ENCODE measurements around the gene RFC4. TPM values are rescaled to one million over a fixed set of nuclear protein-coding genes. Genes with fewer than 3 reads are reported as not detected.

RFC4 gene
- total and polyA plus RNA-seq, 2 of the 8 experiments (the other 6 are each of a cell fraction or from before 2014, with no cell fraction given) = 21.8 to 86.9 TPM

DNA sequence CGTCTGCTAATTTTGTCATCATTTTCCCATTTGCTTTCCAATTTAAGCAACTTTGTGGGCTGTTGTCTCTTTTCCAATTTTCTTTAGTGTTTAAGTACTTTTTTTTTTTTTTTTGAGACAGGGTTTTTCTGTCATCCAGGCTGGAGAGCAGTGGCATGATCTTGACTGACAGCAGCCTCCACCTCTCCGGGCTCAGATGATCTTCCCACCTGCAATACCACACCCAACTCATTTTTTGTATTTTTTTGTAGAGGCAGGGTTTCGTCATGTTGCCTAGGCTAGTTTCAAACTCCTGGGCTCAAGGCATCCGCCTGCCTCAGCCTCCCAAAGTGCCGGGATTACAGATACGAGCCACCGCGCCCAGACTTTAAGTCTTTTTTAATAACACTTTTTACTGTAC lies 49.1 kb downstream of the RFC4 start:
- no peak overlapping the region for H3K9ac ChIP-seq (replicated peaks in 1 of 4; ENCODE audit: extremely low read depth in 1 of 4, low read depth in 3 of 4, low read length in 3 of 4)
- CTCF ChIA-PET (ENCODE audit: partially characterized antibody) = interaction anchor here (0.7 to 1.3 kb wide), 3 partner anchors 105 to 142 kb away, joined by 3 to 4 read pairs (median 4); no protein-coding TSS in a partner anchor
- no peaks in the 10 kb centered on the region for H3K36me3 ChIP-seq (ENCODE audit: control insufficient read depth in 2 of 4, insufficient read depth in 4 of 4, low read length in 3 of 4)
- no peak overlapping the region for H3K27ac ChIP-seq (ENCODE audit: low read depth, low read length)
- no peaks in the 10 kb centered on the region for H3K27me3 ChIP-seq (replicated peaks in 1 of 4; ENCODE audit: control insufficient read depth in 3 of 4, extremely low read depth in 1 of 4, insufficient read depth in 3 of 4, low read length in 3 of 4)
- H3K23ac ChIP-seq (ENCODE audit: insufficient read length) = no peak overlapping the region
- 0 out of 2 replicates have a peak overlapping the region, but pooled peaks have one; percentile 34 for H2AFZ ChIP-seq (ENCODE audit: low read length)
- POLR2A ChIA-PET (ENCODE audit: partially characterized antibody) = interaction anchor here (0.9 kb wide), 1 partner anchor 26 kb away, joined by 6 read pairs; the partner anchor contains the start of gene EIF4A2
- H3K4me2 ChIP-seq (ENCODE audit: insufficient read depth in 1 of 2, low read depth in 2 of 2, low read length in 2 of 2) = no peak overlapping the region
- H4K91ac ChIP-seq (replicated peaks; ENCODE audit: insufficient read length, low read length) = no peak overlapping the region
- H2BK12ac ChIP-seq (ENCODE audit: low read depth, low read length) = no peak overlapping the region
- no peak overlapping the region for H3K14ac ChIP-seq (ENCODE audit: insufficient read length)
- H2AK5ac ChIP-seq (ENCODE audit: low read depth, low read length) = no peak overlapping the region
- FAIRE-seq (no peak), DNase-seq (ENCODE audit: low read depth in 1 of 2, low spot score in 2 of 2) (no peak)
- H2BK120ac ChIP-seq (replicated peaks; ENCODE audit: low read depth, low read length) = no peak overlapping the region
- H4K20me1 ChIP-seq (replicated peaks in 1 of 2; ENCODE audit: control insufficient read depth in 1 of 2, insufficient read depth in 2 of 2, low read length in 2 of 2) = no peaks in the 10 kb centered on the region
- no peaks in the 10 kb centered on the region for H3K23me2 ChIP-seq (ENCODE audit: low read depth, low read length)
- H3K79me2 ChIP-seq (ENCODE audit: control insufficient read depth in 1 of 2, insufficient read depth in 2 of 2, low read length in 2 of 2) = no peaks in the 10 kb centered on the region
- no peak overlapping the region for H2BK15ac ChIP-seq (ENCODE audit: low read length)
- H3K56ac ChIP-seq (replicated peaks; ENCODE audit: insufficient read length, low read depth, low read length) = no peak overlapping the region
- no peak overlapping the region for H3K18ac ChIP-seq (ENCODE audit: extremely low read depth, low read length)
- H3K4me1 ChIP-seq (replicated peaks in 1 of 4; ENCODE audit: control insufficient read depth in 3 of 4, insufficient read depth in 4 of 4, low read length in 3 of 4) = peaks cover 0 to 2% (median 0%) of the 10 kb centered on the region in 4 experiments; a peak in 2 of 7 replicates
- H4K5ac ChIP-seq (ENCODE audit: insufficient read length, low read depth, low read length) = no peak overlapping the region
- no peak overlapping the region; the same call in 1 of the 2 replicates for H2BK5ac ChIP-seq (ENCODE audit: low read depth, low read length)
- no peaks in the 10 kb centered on the region for H3K9me3 ChIP-seq (ENCODE audit: insufficient read depth in 2 of 2, low read depth in 1 of 2, low read length in 1 of 2)
- no peaks in the 10 kb centered on the region for H3K79me1 ChIP-seq (ENCODE audit: low read depth, low read length)
- TF ChIP-seq SRF (IDR thresholded peaks at IDR 0.05; ENCODE audit: low read depth, low read length) (no peak), ZNF274 (IDR thresholded peaks at IDR 0.05; ENCODE audit: borderline replicate concordance, extremely low read depth, low read length) (no peak)
- no peak overlapping the region for H4K8ac ChIP-seq (ENCODE audit: extremely low read depth, insufficient read depth, low read length)
- H2BK20ac ChIP-seq (ENCODE audit: low read length) = no peak overlapping the region
- 91% methylated on average over 8 of the region's 8 CpGs; no CpG with 5 or more reads in 1 of the 2 experiments for WGBS, 2 experiments (ENCODE audit: extremely low coverage in 1 of 2, insufficient coverage in 1 of 2, insufficient read length in 1 of 2, insufficient replicate concordance in 2 of 2, low coverage in 1 of 2, low lambda C conversion rate in 2 of 2, missing lambda C conversion rate in 1 of 2)
- no peak overlapping the region for H3K4me3 ChIP-seq (ENCODE audit: extremely low read depth in 1 of 4, insufficient read depth in 2 of 4, low read depth in 3 of 4, low read length in 4 of 4)
- no peak overlapping the region for H3K4ac ChIP-seq (replicated peaks; ENCODE audit: insufficient read length, low read depth, low read length)

All from H1 (cell line).